Measurements from ENCODE around the gene ZNF74. TPM values are rescaled to one million over a fixed set of nuclear protein-coding genes. Genes with fewer than 3 reads are reported as not detected.
"Not testable (repeated sequence)": the region's sequence is repeated elsewhere in the genome, so short reads cannot be mapped to it uniquely, and the experiment has no call there.

The ZNF74 gene
- polyA plus RNA-seq, 4 donors, result 13.6 to 21.8 (median 15.9) TPM

GRCh38 chr22:20374130-20374529, 19.8 kb upstream of the ZNF74 start:
- not testable (repeated sequence) for DNase-seq (ENCODE audit: low read depth in 4 of 4, low spot score in 3 of 4)

DNA sequence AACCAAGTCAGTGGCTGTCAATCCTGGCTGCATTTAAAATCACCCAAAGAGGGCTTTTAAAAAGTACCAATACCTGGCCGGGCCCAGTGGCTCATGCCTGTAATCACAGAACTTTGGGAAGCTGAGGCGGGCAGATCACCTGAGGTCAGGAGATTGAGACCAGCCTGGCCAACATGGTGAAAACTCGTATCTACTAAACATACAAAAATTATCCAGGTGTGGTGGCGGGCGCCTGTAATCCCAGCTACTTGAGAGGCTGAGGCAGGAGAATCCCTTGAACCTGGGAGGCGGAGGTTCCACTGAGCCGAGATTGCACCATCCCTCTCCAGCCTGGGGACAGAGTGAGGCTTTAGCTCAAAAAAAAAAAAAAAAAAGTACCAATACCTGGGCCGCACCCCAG, 17.7 kb upstream of the ZNF74 start:
- DNase-seq (ENCODE audit: low read depth in 4 of 4, low spot score in 3 of 4), result not testable (repeated sequence)

DNA sequence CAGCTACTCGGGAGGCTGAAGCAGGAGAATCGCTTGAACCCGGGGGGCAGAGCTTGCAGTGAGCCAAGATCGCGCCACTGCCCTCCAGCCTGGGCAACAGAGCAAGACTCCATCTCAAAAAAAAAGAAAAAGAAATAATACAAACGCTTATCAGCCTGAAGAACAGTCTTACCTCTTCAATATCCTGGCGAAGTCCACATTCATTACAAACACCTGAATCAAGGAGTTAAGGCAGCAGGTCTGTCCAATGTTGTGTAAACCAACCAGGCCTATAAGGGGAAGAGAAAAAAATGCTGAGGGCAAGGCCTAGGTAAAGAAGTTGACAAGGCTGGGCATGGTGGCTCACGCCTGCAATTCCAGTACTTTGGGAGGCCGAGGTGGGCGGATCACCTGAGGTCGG, 17.0 kb upstream of the ZNF74 start:
- not testable (repeated sequence) for DNase-seq (ENCODE audit: low read depth in 4 of 4, low spot score in 3 of 4)

- DNase-seq (ENCODE audit: low read depth in 4 of 4, low spot score in 3 of 4), result no peak
These were observed 15.8 kb upstream of the ZNF74 start for GRCh38 chr22:20378110-20378509.

DNA sequence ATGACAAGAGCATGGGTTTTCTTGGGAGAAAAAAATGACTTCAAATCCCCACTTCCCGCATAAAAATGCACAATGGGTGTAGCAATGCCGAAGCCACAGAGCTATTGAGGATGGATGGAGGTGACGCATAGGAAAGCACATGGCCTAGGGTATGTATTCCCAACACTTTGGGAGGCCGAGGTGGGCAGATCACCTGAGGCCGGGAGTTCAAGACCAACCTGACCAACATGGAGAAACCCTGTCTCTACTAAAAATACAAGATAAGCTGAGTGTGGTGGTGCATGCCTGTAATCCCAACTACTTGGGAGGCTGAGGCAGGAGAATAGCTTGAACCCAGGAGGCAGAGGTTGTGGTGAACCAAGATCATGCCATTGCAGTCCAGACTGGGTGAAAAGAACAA, 15.3 kb upstream of the ZNF74 start:
- not testable (repeated sequence) for DNase-seq (ENCODE audit: low read depth in 4 of 4, low spot score in 3 of 4)

GRCh38 chr22:20380486-20380885, 13.5 kb upstream of the ZNF74 start:
- no peak for DNase-seq (ENCODE audit: low read depth in 4 of 4, low spot score in 3 of 4)

DNA sequence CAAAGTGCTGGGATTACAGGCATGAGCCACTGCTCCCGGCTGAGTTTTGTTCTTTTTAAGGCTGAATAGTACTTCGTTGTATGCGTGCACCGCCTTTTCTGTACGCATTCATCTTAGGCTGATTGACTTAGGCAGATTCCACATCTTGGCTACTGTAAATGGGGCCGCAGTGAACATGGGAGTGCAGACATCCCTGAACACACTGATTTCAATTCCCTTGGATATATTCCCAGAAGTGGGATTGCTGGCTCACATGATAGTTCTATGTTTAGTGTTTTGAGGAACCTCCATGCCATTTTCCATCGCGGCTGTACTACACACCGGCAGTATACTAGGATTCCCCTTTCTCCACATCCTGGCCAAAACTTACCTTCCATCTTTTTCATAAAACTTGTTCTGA, 10.4 kb upstream of the ZNF74 start:
- no peak for DNase-seq (ENCODE audit: low read depth in 4 of 4, low spot score in 3 of 4)

GRCh38 chr22:20384171-20384570, 9.8 kb upstream of the ZNF74 start:
- DNase-seq (ENCODE audit: low read depth in 4 of 4, low spot score in 3 of 4), result no peak

DNA sequence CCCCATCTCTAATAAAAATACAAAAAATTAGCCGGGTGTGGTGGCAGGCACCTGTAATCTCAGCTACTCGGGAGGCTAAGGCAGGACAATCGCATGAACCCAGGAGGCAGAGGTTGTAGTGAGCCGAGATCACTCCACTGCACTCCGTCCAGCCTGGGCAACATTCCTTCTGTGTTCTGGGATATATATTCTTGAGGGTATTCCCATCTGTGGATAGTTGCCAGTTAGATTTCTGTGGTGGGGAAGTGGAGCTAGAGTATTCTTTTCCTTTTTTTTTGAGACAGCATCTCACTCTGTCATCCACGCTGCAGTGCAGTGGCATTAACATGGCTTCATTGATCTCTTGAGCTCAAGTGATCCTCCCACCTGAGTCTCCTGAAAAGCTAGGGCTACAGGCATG, 9.1 kb upstream of the ZNF74 start:
- DNase-seq (ENCODE audit: low read depth in 4 of 4, low spot score in 3 of 4), result no peak

GRCh38 chr22:20386336-20386735, 7.6 kb upstream of the ZNF74 start:
- DNase-seq (ENCODE audit: low read depth in 4 of 4, low spot score in 3 of 4), result no peak

DNA sequence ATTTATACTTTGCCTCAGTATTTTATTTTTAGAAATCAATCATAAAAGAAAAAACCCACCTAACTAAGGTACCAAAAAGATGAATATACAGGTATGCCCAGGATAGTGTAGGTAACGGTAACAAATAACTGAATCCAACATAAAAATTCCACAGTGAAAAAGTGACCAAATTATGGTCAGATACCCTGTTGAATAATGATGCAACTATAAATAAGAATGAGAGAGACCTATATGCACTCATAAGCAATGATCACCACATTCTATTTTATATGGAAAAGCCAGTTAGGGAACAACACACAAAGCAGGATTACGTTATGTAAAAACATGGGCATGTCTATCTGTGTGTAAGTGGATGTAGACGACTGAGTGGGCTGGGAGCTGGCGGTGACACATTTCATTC, 7.0 kb upstream of the ZNF74 start:
- DNase-seq (ENCODE audit: low read depth in 4 of 4, low spot score in 3 of 4), result no peak

DNA sequence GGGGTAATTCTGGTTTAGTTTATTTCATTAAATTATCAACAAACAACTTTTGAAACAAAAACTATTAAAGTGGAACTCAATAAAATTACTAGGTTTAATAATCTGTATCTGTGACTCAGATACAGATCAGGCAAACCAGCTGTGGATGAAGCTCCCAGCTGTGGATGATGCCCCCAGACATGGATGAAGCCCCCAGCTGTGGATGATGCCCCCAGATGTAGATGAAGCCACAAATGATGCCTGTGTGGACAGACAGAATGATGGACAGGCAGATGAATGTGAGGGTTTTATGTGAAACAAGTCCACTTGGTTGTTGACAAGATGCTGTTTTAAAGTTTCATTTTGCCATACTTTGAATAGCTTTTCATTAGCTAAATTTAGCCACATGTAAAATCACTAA, 5.8 kb upstream of the ZNF74 start:
- no peak for DNase-seq (ENCODE audit: low read depth in 4 of 4, low spot score in 3 of 4)

GRCh38 chr22:20389288-20389687, 4.7 kb upstream of the ZNF74 start:
- no peak for DNase-seq (ENCODE audit: low read depth in 4 of 4, low spot score in 3 of 4)

GRCh38 chr22:20390394-20390907, 3.5 kb upstream of the ZNF74 start:
- no peak for DNase-seq (ENCODE audit: low read depth in 4 of 4, low spot score in 3 of 4)

DNA sequence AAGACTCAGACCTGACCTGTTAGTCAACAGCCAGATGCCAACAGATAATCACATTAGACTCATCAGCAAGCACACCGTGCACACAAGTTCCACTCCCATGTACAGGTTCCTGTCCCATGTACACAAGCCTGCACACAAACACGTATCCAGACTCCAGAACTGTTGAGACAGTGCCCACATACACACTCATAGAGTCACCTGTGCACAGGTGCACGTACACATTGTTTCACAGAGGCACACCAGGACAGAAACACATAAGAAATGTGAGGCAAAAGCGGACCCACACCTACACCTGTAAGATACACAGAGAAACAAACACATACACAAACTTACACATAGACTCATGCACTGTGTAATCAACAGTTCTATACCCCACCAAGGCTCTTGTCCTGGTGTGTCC, 2.7 kb upstream of the ZNF74 start:
- DNase-seq (ENCODE audit: low read depth in 4 of 4, low spot score in 3 of 4), result no peak

DNA sequence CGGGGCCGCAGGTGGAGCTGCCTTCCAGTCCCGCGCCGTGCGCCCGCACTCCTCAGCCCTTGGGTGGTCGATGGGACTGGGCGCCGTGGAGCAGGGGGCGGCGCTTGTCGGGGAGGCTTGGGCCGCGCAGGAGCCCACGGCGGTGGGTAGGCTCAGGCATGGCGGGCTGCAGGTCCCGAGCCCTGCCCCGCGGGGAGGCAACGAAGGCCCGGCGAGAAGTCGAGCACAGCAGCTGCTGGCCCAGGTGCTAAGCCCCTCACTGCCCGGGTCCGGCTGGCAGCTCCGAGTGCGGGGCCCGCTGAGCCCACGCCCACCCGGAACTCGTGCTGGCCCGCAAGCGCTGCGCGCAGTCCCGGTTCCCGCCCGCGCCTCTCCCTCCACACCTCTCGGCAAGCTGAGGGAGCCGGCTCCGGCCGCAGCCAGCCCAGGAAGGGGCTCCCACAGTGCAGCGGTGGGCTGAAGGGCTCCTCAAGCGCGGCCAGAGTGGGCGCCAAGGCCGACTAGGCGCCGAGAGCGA, 1.5 kb upstream of the ZNF74 start:
- DNase-seq (ENCODE audit: low read depth in 4 of 4, low spot score in 3 of 4), result not testable (repeated sequence)

DNA sequence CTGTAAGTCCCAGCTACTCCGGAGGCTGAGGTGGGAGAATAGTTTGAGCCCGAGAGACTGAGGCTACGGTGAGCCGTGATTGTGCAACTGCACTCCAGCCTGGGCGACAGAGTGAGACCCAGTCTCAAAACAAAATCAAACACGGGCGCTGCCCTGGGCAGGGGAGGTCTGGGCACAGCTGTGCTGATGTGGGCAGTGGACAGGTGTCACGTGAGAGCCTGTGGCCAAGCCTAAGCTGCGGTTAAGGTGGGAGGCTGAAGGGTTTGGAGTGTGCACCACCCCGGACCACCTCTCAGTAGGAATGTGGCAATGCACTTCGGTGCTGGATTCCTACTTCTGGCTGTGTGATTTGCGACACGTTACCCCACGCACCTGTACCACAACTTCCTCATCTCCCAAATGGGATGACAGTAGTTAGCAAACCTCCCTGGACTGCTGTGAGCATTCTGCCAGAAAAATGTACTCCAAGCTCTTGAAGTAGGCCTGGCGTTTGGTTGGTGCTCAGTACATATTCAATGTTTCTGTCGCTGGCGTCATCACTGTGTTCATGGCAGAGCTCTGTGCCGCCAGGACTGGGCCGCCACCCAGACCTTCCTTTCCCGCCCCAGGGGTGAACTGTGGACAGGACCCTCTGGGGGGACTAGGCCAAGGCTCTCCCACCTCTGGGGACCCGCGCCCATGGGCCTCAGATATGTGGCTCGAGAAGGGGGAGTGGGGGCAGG, 807 bp upstream of the ZNF74 start:
- no peak for DNase-seq (ENCODE audit: low read depth in 4 of 4, low spot score in 3 of 4)

DNA sequence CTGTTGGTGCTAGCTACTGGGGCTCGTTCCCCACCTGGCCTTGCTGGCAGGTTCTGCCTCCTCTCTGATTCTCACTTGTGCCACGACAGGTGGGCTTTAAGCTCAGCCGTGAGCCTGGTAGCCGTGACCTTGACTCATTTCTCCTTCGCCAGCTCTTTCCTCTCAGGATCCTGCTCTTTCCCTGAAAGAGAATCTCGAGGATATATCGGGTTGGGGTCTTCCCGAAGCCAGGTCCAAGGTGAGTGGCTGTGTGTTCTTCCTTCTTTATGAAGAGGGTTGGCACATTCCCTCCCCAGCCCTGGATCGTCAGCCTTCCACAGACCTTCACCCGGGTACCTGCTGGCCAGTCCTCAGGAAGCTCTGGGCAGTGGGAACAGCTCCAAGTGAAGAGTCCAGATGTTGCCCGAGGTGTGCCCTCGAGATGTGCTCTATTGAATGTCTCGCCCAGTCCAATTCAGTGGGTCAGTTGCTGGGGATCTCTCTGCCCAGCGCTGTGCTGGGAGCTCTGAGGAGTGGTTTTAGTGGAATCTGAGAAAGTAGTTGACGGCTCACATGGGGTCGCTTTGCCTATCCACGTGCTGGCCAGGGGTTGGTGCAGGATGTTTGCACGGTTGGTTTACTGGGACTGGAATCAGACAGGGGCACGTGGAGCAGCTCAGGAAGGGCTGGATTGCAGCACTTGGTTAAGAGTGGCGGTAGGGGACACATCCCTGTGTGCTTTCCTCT, 1.4 kb downstream of the ZNF74 start:
- DNase-seq (ENCODE audit: low read depth in 4 of 4, low spot score in 3 of 4), result no peak

DNA sequence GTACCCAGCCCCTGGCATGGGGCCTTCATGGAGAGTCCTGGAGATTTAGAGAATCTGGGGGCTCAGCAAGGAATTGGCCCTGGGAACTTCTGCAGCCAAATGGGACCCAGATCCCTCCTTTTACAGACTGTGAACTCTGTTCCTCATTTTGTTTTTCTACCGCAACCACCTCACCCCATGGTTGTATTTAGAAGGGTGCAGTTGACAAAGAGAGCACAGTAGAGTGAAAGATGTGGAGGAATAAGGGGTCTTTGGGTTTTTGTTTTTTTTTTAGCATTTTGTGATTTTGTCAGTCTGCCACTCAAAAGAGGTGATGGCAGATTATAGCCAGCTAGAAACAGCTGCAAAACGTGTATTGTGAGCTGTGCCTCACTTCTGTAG, 1.9 kb downstream of the ZNF74 start:
- no peak for DNase-seq (ENCODE audit: low read depth in 4 of 4, low spot score in 3 of 4)

GRCh38 chr22:20396639-20397038, 2.7 kb downstream of the ZNF74 start:
- DNase-seq (ENCODE audit: low read depth in 4 of 4, low spot score in 3 of 4), result no peak

DNA sequence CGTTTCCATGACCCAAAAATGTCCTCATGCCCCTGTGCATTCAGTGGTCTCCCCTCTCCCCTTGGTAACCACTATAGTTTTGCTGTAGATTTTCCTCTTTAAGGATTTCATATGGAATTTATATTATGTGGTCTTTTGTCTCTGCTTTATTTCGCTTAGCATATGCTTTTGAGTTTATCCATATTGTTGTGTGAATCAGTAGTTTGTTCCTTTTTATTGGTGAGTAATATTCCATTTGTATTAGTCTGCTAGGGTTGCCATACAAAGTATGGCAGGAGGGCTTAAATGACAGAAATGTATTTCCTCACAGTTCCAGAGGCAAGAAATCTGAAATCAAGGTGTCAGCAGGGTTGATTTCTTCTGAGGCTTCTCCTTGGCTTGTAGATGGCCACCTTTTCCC, 3.5 kb downstream of the ZNF74 start:
- no peak for DNase-seq (ENCODE audit: low read depth in 4 of 4, low spot score in 3 of 4)

GRCh38 chr22:20398420-20398819, 4.5 kb downstream of the ZNF74 start:
- no peak for DNase-seq (ENCODE audit: low read depth in 4 of 4, low spot score in 3 of 4)
